GM18861 (cell line): ENCODE data around the gene HK2.

Experiments used
- ATAC-seq: cut with Tn5 transposase; IDR thresholded peaks from one replicate; pipeline ENCODE4 v1.9.1; 2021; ENCODE audit not compliant: unreplicated experiment

The HK2 gene

GRCh38 chr2:74856599-74856998, 22.7 kb downstream of the HK2 start:
- no peak for ATAC-seq

- no peak for ATAC-seq
Observed at GRCh38 chr2:74857215-74857614, 23.3 kb downstream of the HK2 start.

- ATAC-seq = no peak
Observed at GRCh38 chr2:74857725-74858124, 23.8 kb downstream of the HK2 start.

GRCh38 chr2:74858281-74858680, 24.4 kb downstream of the HK2 start:
- no peak for ATAC-seq

DNA sequence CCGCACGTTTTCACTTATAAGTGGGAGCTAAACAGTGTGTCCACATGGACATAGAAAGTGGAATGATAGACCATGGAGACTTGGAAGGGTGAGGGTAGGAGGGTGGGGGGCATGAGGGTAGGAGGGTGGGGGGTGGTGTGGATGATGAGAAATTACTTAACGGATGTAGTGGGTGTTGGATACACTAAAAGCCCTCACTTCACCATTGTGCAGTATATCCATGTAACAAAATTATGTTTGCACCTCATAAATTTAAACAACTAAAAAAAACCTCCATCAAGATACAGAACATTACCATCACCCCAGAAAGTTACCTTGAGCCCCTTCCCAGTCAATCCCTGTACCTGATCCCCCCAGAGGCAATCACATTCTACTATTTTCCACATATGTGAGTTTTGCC, 26.2 kb downstream of the HK2 start:
- ATAC-seq = no peak

GRCh38 chr2:74860521-74860920, 26.6 kb downstream of the HK2 start:
- ATAC-seq = no peak

GRCh38 chr2:74861531-74861930, 27.6 kb downstream of the HK2 start:
- ATAC-seq = no peak

DNA sequence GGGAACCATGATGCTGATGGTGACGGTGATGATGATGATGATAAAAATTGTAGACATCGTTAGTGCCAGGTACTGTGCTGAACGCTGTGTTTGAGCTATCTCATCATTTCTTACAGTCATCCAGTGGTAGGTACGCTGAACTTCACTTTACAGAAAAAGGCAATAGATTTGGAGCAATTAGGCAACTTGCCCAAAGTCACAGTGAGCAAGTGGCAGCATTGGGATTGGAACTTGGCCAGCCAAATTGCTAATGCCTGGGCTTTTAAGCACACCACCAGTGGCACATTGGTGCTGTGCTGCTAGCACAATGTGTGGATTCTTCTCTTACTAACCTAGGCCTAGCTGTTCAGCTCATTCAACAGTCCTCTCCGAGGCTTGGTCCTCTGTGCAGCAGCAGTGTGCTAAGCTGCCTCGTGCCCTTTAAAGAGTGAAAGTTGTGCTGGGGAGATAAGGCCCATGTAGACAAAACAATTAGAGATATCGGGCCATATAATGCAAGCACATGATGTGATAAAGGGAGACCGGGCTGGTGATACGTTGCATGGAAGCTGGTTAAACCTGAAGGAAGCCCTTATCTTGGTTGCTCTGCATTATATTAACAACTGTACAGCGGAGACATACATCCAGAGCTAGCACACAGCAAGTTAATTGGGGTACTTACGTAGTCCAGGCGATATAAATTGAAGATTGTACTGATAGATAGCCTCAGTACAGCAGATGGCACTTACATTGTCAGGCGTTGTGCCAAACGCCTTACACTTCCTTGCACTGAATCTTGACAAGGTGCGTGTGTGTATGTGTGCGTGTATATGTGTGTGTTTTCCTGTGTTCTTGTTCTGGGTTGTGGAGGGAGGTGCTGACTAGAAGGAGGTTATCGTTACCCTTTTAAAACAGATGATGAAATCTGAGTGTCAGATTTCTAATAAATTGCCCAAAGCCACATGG, 28.4 kb downstream of the HK2 start:
- no peak for ATAC-seq

DNA sequence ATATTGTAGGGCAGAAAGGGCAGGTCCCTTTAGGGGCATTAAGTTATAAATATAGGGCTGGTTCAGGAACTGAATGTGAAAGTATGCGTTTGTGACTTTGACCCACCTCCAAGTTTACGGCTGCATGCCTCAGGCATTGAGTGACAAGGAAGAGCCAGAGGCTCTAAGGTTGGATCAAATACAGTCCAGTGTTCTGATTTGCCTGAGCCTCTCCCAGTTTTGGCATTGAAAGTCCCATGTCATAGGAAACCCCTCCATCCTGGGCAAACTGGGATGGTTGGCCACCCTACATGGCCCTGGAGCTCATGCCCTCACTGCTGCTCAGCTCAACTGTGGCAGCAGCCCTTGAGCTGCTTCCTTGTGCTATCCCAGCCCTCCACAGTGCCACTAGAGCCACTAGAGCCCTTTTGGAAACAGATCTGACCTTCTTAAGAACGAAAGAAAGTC, 29.9 kb downstream of the HK2 start:
- no peak for ATAC-seq

DNA sequence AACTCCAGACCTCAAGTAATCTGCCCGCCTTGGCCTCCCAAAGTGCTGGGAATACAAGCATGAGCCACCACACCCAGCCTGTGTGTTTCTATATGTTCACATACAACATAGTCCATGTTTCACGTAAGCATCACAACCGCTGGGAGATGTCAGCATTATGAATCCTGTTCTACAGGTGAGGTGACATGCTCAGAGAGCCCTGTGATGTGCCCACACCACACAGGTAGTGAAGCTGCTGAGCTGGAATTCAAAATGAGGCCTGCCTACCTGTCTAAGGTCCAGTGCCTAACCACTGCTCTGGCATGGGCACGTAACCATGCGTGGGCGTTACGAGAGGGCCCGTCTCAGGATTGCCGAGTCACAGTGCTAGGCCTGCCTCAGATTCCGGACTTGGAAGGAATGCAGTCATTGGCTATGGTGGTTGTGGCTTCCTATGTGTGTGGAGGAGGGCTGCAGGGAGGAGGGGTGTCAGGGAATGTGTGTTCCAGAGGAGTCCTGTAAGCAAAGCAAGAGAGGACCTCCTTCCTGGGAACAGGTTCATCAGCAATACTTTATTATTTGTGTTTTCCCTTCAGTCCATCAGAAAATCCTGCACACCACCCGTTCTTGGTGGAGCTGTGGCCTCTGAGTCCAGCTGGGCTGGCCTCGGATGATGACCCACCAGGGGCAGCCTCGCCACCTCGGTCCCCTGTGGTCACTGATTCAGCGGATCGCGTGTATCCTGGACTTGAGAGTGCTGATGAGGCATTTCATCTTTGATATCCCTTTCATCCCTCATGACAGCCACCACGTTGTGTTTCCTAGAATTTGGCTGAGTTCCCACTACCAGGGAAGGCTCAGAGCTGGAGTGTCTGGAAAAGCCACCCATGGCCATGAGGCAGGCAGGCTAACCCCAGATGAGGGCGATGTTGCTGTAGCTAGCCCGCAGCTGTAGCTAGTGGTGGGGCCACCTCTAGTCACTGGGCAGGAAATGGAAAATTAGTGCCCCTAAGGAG, 31.1 kb downstream of the HK2 start:
- no peak for ATAC-seq

GRCh38 chr2:74865770-74866674, 32.1 kb downstream of the HK2 start:
- ATAC-seq = no peak

GRCh38 chr2:74867841-74868658, 34.1 kb downstream of the HK2 start:
- ATAC-seq = no peak

- no peak for ATAC-seq
Observed at GRCh38 chr2:74869517-74869916, 35.6 kb downstream of the HK2 start.

- ATAC-seq = no peak
Observed at GRCh38 chr2:74870951-74871350, 37.0 kb downstream of the HK2 start.

- ATAC-seq = no peak
Observed at GRCh38 chr2:74871414-74871813, 37.5 kb downstream of the HK2 start.

DNA sequence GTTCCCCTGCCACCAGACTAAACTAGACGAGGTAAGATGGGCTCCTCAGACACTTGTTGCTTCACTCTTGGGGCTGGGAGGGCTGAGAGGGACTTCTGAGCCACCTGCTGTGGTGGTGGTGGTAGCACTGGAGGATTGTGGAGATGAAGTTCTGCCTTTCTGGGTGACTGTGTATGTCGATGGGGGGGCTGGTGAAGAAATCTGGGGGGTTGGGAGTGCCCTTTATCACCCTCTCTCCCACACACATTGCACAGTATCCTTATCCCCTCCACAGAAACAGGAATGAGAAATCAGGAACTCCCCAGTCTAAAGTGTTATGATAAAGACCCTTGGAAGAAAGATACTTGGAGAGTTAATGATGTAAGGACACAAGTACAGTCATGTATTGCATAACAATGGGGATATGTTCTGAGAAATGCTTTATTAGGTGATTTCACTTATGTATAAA, 38.5 kb downstream of the HK2 start:
- ATAC-seq = no peak

- ATAC-seq = no peak
Observed at GRCh38 chr2:74873012-74873665, 39.2 kb downstream of the HK2 start.

DNA sequence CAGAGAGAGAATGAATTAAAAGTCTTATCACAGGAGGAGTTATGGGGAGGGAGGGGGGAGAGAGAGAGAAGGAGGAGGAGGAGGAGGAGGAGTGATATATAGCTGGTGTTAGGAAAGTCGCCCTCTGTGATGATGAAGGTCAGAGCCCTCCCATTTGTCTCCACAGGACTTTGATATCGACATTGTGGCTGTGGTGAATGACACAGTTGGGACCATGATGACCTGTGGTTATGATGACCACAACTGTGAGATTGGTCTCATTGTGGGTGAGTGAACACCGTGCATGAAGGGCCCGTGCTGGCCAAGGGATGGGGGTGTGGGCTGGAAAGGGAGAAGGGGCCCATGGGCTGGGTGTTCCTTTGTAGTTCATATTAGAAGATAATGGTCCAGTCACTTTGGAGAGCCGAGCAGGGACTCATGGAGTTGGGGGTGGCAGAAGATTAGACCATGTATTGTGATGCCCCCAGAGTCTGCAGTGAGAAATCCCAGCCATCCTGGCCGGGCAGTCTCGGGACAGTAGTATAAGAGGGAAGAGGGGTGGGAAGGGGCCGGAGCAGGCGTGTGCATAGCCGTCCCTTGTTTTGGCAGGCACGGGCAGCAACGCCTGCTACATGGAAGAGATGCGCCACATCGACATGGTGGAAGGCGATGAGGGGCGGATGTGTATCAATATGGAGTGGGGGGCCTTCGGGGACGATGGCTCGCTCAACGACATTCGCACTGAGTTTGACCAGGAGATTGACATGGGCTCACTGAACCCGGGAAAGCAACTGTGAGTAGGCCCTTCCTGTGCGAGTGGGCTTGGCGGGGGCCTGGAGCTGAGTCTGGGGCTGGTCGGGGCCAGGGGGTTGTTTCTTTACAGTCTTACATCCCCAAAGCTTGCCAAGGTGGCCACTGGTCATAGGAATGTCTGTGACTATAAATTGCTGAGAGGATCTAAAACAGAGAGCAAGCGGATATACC, 40.0 kb downstream of the HK2 start:
- no peak for ATAC-seq
